ENCODE data around the gene IGFN1. TPM values are rescaled to one million over a fixed set of nuclear protein-coding genes. Genes with fewer than 3 reads are reported as not detected.
"Not testable (repeated sequence)": the region's sequence is repeated elsewhere in the genome, so short reads cannot be mapped to it uniquely, and the experiment has no call there.

The IGFN1 gene
- total RNA-seq, 1 donor from 2014 or later = 3.6 TPM

- no peak for DNase-seq
Observed at GRCh38 chr1:201250326-201251011, 59.8 kb downstream of the IGFN1 start.

- DNase-seq = no peak
Observed at GRCh38 chr1:201251411-201251810, 60.8 kb downstream of the IGFN1 start.

GRCh38 chr1:201251851-201252430 is 61.3 kb downstream of the IGFN1 start:
- no peak for DNase-seq

GRCh38 chr1:201252944-201253371 is 62.3 kb downstream of the IGFN1 start:
- no peak for DNase-seq

GRCh38 chr1:201253411-201253810 is 62.8 kb downstream of the IGFN1 start:
- DNase-seq = no peak

GRCh38 chr1:201253906-201254624 is 63.4 kb downstream of the IGFN1 start:
- DNase-seq = no peak

GRCh38 chr1:201254625-201255478 is 64.2 kb downstream of the IGFN1 start:
- DNase-seq = no peak

GRCh38 chr1:201255479-201256362 is 65.1 kb downstream of the IGFN1 start:
- no peak for DNase-seq

GRCh38 chr1:201258132-201258531 is 67.5 kb downstream of the IGFN1 start:
- DNase-seq = not testable (repeated sequence)

GRCh38 chr1:201258763-201259230 is 68.2 kb downstream of the IGFN1 start:
- DNase-seq = no peak

GRCh38 chr1:201259476-201260235 is 69.0 kb downstream of the IGFN1 start:
- peak; percentile 45 for DNase-seq

- peak; percentile 45 for DNase-seq
Observed at GRCh38 chr1:201260236-201260590, 69.6 kb downstream of the IGFN1 start.

- DNase-seq = no peak
Observed at GRCh38 chr1:201260648-201261311, 70.2 kb downstream of the IGFN1 start.

GRCh38 chr1:201261771-201262547 is 71.3 kb downstream of the IGFN1 start:
- DNase-seq = no peak

GRCh38 chr1:201262963-201263608 is 72.5 kb downstream of the IGFN1 start:
- no peak for DNase-seq

GRCh38 chr1:201264072-201264471 is 73.4 kb downstream of the IGFN1 start:
- DNase-seq = no peak

- DNase-seq = no peak
Observed at GRCh38 chr1:201264554-201264953, 73.9 kb downstream of the IGFN1 start.

- DNase-seq = no peak
Observed at GRCh38 chr1:201265756-201266155, 75.1 kb downstream of the IGFN1 start.

GRCh38 chr1:201266276-201266675 is 75.7 kb downstream of the IGFN1 start:
- no peak for DNase-seq
